Naive thymus-derived CD8-positive, alpha-beta T cell (primary cell): ENCODE data around the gene DHRS7. TPM values are rescaled to one million over a fixed set of nuclear protein-coding genes. Genes with fewer than 3 reads are reported as not detected.
A peak's percentile ranks its signal among the peaks of the same experiment; 100 is the strongest.

Experiments used
- ATAC-seq, 2 donors: fragments of 150-1000 bp; cut with Tn5 transposase in 1 of 2; sonication (Bioruptor Pico), chemical (Tn5 transposase) in 1 of 2; 1 replicate in 1 of 2; 2 replicates in 1 of 2; pipeline ENCODE4 v1.10.0; 2021; ENCODE audit warnings: mild to moderate bottlenecking in 2 of 2, moderate library complexity in 2 of 2
- POLR2A ChIA-PET: fragments of 350-600 bp; sonication (Branson Sonifier 250); formaldehyde crosslinking; loops from one replicate; lab custom pipeline; 2021; ENCODE audit warnings: antibody characterized with exemption; lab: Charles Lee
- DNase-seq, 10 donors: peaks; one replicate each; pipeline versions ENCODE4 v3.0.0 to v3.0.0-alpha.2; 2020 to 2022
- H3K27ac Mint-ChIP-seq, 10 donors: one replicate each; pipeline ENCODE4 v1.8.0; 2020 to 2022; ENCODE audit warnings: mild to moderate bottlenecking in 10 of 10, mixed read lengths in 10 of 10, moderate library complexity in 4 of 10, inconsistent platforms in 1 of 10
- H3K27me3 Mint-ChIP-seq, 5 donors: one replicate each; pipeline ENCODE4 v1.8.0; 2021 to 2022; ENCODE audit warnings: mixed read lengths in 5 of 5
- H3K36me3 Mint-ChIP-seq, 3 donors: one replicate each; pipeline ENCODE4 v1.8.0; 2020 to 2022; ENCODE audit warnings: mixed read lengths in 3 of 3, mild to moderate bottlenecking in 2 of 3, inconsistent platforms in 1 of 3
- H3K4me1 Mint-ChIP-seq, 4 donors: one replicate each; pipeline ENCODE4 v1.8.0; 2021 to 2022; ENCODE audit warnings: mixed read lengths in 4 of 4
- H3K4me3 Mint-ChIP-seq, 10 donors: one replicate each; pipeline ENCODE4 v1.8.0; 2020 to 2022; ENCODE audit warnings: mild to moderate bottlenecking in 10 of 10, mixed read lengths in 10 of 10, moderate library complexity in 6 of 10, inconsistent platforms in 1 of 10
- H3K9me3 Mint-ChIP-seq, 9 donors: one replicate each; pipeline ENCODE4 v1.8.0; 2020 to 2022; ENCODE audit warnings: mixed read lengths in 9 of 9, mild to moderate bottlenecking in 3 of 9, inconsistent platforms in 1 of 9, moderate library complexity in 1 of 9
- polyA plus RNA-seq, 3 donors: library from polyadenylated mRNA; unstranded; fragments of 300-500 nt; fragmentation: Illumina TruSeq; gene quantifications; one replicate each; pipeline ENCODE4 v1.2.3, GENCODE V29; 2021
- total RNA-seq, 8 experiments: library from RNA in 2 of 8; stranded (reverse) in 2 of 8; gene quantifications; one replicate each; pipeline ENCODE4 v1.2.3 and lab custom pipeline; 2021 to 2026

DHRS7 gene
- total and polyA plus RNA-seq, 5 experiments from 2014 or later: 70.4 to 212 (median 163) TPM

- POLR2A ChIA-PET: interaction anchor here (1.2 to 2.8 kb wide), 2 partner anchors 18 to 118 kb away, joined by 5 to 16 read pairs; partner anchors contain the start of gene DHRS7
- H3K4me3 Mint-ChIP-seq: peak overlapping the region in 2 of 10 donors; percentile 8 to 88
- H3K27ac Mint-ChIP-seq: peak overlapping the region in 6 of 10 donors; percentile 57 to 93 (median 90)
- no peaks in the 10 kb centered on the region for H3K27me3 Mint-ChIP-seq
- H3K9me3 Mint-ChIP-seq: peaks cover 0 to 29% (median 2%) of the 10 kb centered on the region in 9 donors
- DNase-seq (no peak), ATAC-seq (no peak)
- peaks cover 0 to 19% (median 5%) of the 10 kb centered on the region in 3 donors for H3K36me3 Mint-ChIP-seq
- H3K4me1 Mint-ChIP-seq: peaks cover 4 to 15% (median 11%) of the 10 kb centered on the region in 4 donors
These were observed 17.9 kb upstream of the DHRS7 start for GRCh38 chr14:60183138-60183537.

- H3K4me3 Mint-ChIP-seq: no peak overlapping the region
- H3K36me3 Mint-ChIP-seq: peaks cover 0 to 21% (median 5%) of the 10 kb centered on the region in 3 donors
- H3K27me3 Mint-ChIP-seq: peaks cover 0 to 13% (median 4%) of the 10 kb centered on the region in 5 donors
- POLR2A ChIA-PET: interaction anchor here (0.6 to 2.0 kb wide), 2 partner anchors 14 to 89 kb away, joined by 5 to 6 read pairs; partner anchors contain the start of gene DHRS7
- H3K4me1 Mint-ChIP-seq: peaks cover 4 to 15% (median 11%) of the 10 kb centered on the region in 4 donors
- peaks cover 0 to 29% (median 3%) of the 10 kb centered on the region in 9 donors for H3K9me3 Mint-ChIP-seq
- ATAC-seq: no peak
- DNase-seq: no peak
- no peak overlapping the region for H3K27ac Mint-ChIP-seq
These were observed 14.3 kb upstream of the DHRS7 start for GRCh38 chr14:60179431-60179869.

GRCh38 chr14:60178820-60179219, 13.6 kb upstream of the DHRS7 start:
- Mint-ChIP-seq H3K27me3 (peaks cover 3 to 13% (median 4%) of the 10 kb centered on the region in 5 donors), H3K4me1 (peaks cover 2 to 9% (median 8%) of the 10 kb centered on the region in 4 donors), H3K36me3 (peaks cover 0 to 21% (median 5%) of the 10 kb centered on the region in 3 donors), H3K4me3 (no peak overlapping the region), H3K27ac (no peak overlapping the region), H3K9me3 (peaks cover 0 to 29% (median 3%) of the 10 kb centered on the region in 9 donors)
- DNase-seq (no peak), ATAC-seq (no peak)
- POLR2A ChIA-PET: interaction anchor here (0.6 kb wide), 1 partner anchor 88 kb away, joined by 5 read pairs; no protein-coding TSS in a partner anchor

GRCh38 chr14:60178164-60178563, 13.0 kb upstream of the DHRS7 start:
- ATAC-seq: no peak
- H3K4me1 Mint-ChIP-seq: peaks cover 0 to 2% (median 2%) of the 10 kb centered on the region in 4 donors
- H3K27me3 Mint-ChIP-seq: peaks cover 3 to 13% (median 4%) of the 10 kb centered on the region in 5 donors
- no peak for DNase-seq
- POLR2A ChIA-PET: no interaction called here
- peaks cover 0 to 29% (median 3%) of the 10 kb centered on the region in 9 donors for H3K9me3 Mint-ChIP-seq
- no peak overlapping the region for H3K27ac Mint-ChIP-seq
- no peak overlapping the region for H3K4me3 Mint-ChIP-seq
- peaks cover 0 to 21% (median 5%) of the 10 kb centered on the region in 3 donors for H3K36me3 Mint-ChIP-seq

- POLR2A ChIA-PET: interaction anchor here (1.3 kb wide), 1 partner anchor 10 kb away, joined by 4 read pairs; the partner anchor contains the start of gene DHRS7
- Mint-ChIP-seq H3K4me3 (no peak overlapping the region), H3K36me3 (peaks cover 0 to 14% (median 5%) of the 10 kb centered on the region in 3 donors), H3K9me3 (peaks cover 0 to 18% (median 3%) of the 10 kb centered on the region in 9 donors), H3K4me1 (no peaks in the 10 kb centered on the region), H3K27ac (peak overlapping the region in 1 of 10 donors; percentile 49), H3K27me3 (peaks cover 3 to 13% (median 5%) of the 10 kb centered on the region in 5 donors)
- DNase-seq (no peak), ATAC-seq (no peak)
These were observed 10.2 kb upstream of the DHRS7 start for GRCh38 chr14:60175255-60175902.

GRCh38 chr14:60174352-60175254, 9.4 kb upstream of the DHRS7 start:
- POLR2A ChIA-PET: interaction anchor here (1.3 kb wide), 1 partner anchor 9 kb away, joined by 4 read pairs; the partner anchor contains the start of gene DHRS7
- Mint-ChIP-seq H3K4me1 (no peaks in the 10 kb centered on the region), H3K4me3 (no peak overlapping the region), H3K27ac (no peak overlapping the region), H3K9me3 (peaks cover 0 to 10% (median 3%) of the 10 kb centered on the region in 9 donors), H3K36me3 (peaks cover 0 to 8% (median 3%) of the 10 kb centered on the region in 3 donors), H3K27me3 (peaks cover 3 to 13% (median 5%) of the 10 kb centered on the region in 5 donors)
- ATAC-seq (no peak), DNase-seq (no peak)

GRCh38 chr14:60171690-60172089, 6.5 kb upstream of the DHRS7 start:
- no peak overlapping the region for H3K4me3 Mint-ChIP-seq
- peaks cover 3 to 13% (median 4%) of the 10 kb centered on the region in 5 donors for H3K27me3 Mint-ChIP-seq
- H3K9me3 Mint-ChIP-seq: no peaks in the 10 kb centered on the region
- H3K36me3 Mint-ChIP-seq: no peaks in the 10 kb centered on the region
- DNase-seq (no peak), ATAC-seq (no peak)
- H3K27ac Mint-ChIP-seq: peak overlapping the region in 2 of 10 donors; percentile 9 to 16
- peaks cover under 1 to 3% (median 1%) of the 10 kb centered on the region in 4 donors for H3K4me1 Mint-ChIP-seq
- POLR2A ChIA-PET: interaction anchor here (1.5 kb wide), 1 partner anchor 10 kb away, joined by 4 read pairs; no protein-coding TSS in a partner anchor

- POLR2A ChIA-PET: interaction anchor here (1.5 kb wide), 1 partner anchor 9 kb away, joined by 4 read pairs; no protein-coding TSS in a partner anchor
- Mint-ChIP-seq H3K9me3 (no peaks in the 10 kb centered on the region), H3K27me3 (peaks cover 1 to 13% (median 4%) of the 10 kb centered on the region in 5 donors), H3K27ac (no peak overlapping the region), H3K36me3 (no peaks in the 10 kb centered on the region), H3K4me1 (peaks cover 7 to 11% (median 8%) of the 10 kb centered on the region in 4 donors), H3K4me3 (no peak overlapping the region)
- ATAC-seq: no peak
- DNase-seq: no peak
These were observed 5.8 kb upstream of the DHRS7 start for GRCh38 chr14:60170948-60171347.

GRCh38 chr14:60169722-60170121, 4.5 kb upstream of the DHRS7 start:
- Mint-ChIP-seq H3K27me3 (peaks cover 1 to 4% (median 2%) of the 10 kb centered on the region in 5 donors), H3K36me3 (no peaks in the 10 kb centered on the region), H3K9me3 (no peaks in the 10 kb centered on the region), H3K27ac (no peak overlapping the region), H3K4me3 (no peak overlapping the region), H3K4me1 (peaks cover 7 to 16% (median 14%) of the 10 kb centered on the region in 4 donors)
- no peak for DNase-seq
- POLR2A ChIA-PET: interaction anchor here (1.2 kb wide), 1 partner anchor 78 kb away, joined by 3 read pairs; the partner anchor contains the start of gene PCNX4
- ATAC-seq: no peak

GRCh38 chr14:60166142-60166541, 944 bp upstream of the DHRS7 start:
- H3K27ac Mint-ChIP-seq: peak overlapping the region; percentile 95 to 100 (median 98)
- H3K4me1 Mint-ChIP-seq: peaks cover 14 to 44% (median 44%) of the 10 kb centered on the region in 4 donors
- POLR2A ChIA-PET: interaction anchor here (0.6 to 3.3 kb wide), 14 partner anchors 9 to 981 kb away, joined by 3 to 31 read pairs (median 4); partner anchors contain the start of genes PCNX4 and PPM1A
- ATAC-seq (no peak), DNase-seq (peak in 2 of 10 donors; percentile 30 to 31)
- H3K4me3 Mint-ChIP-seq: peak overlapping the region; percentile 70 to 99 (median 90)
- H3K36me3 Mint-ChIP-seq: peaks cover 0 to 11% (median 0%) of the 10 kb centered on the region in 3 donors
- H3K9me3 Mint-ChIP-seq: no peaks in the 10 kb centered on the region
- H3K27me3 Mint-ChIP-seq: no peaks in the 10 kb centered on the region

GRCh38 chr14:60165547-60165876, 314 bp upstream of the DHRS7 start:
- POLR2A ChIA-PET: interaction anchor here (0.7 to 3.3 kb wide), 18 partner anchors 9 to 980 kb away, joined by 3 to 31 read pairs (median 5); partner anchors contain the start of genes PCNX4 and PPM1A
- DNase-seq (no peak), ATAC-seq (peak; percentile 9 to 17)
- Mint-ChIP-seq H3K27ac (peak overlapping the region; percentile 95 to 100 (median 98)), H3K4me3 (peak overlapping the region; percentile 70 to 99 (median 90)), H3K27me3 (no peaks in the 10 kb centered on the region), H3K36me3 (peaks cover 0 to 13% (median 4%) of the 10 kb centered on the region in 3 donors), H3K4me1 (peaks cover 14 to 50% (median 49%) of the 10 kb centered on the region in 4 donors), H3K9me3 (no peaks in the 10 kb centered on the region)
